HG03460 (cell line): ENCODE data around the gene CATSPER2.
A peak's percentile ranks its signal among the peaks of the same experiment; 100 is the strongest.
"Not testable (repeated sequence)": the region's sequence is repeated elsewhere in the genome, so short reads cannot be mapped to it uniquely, and the experiment has no call there.

Source experiments
- ATAC-seq: cut with Tn5 transposase; IDR thresholded peaks from one replicate; pipeline ENCODE4 v1.9.1; 2021; ENCODE audit not compliant: unreplicated experiment

The CATSPER2 gene

DNA sequence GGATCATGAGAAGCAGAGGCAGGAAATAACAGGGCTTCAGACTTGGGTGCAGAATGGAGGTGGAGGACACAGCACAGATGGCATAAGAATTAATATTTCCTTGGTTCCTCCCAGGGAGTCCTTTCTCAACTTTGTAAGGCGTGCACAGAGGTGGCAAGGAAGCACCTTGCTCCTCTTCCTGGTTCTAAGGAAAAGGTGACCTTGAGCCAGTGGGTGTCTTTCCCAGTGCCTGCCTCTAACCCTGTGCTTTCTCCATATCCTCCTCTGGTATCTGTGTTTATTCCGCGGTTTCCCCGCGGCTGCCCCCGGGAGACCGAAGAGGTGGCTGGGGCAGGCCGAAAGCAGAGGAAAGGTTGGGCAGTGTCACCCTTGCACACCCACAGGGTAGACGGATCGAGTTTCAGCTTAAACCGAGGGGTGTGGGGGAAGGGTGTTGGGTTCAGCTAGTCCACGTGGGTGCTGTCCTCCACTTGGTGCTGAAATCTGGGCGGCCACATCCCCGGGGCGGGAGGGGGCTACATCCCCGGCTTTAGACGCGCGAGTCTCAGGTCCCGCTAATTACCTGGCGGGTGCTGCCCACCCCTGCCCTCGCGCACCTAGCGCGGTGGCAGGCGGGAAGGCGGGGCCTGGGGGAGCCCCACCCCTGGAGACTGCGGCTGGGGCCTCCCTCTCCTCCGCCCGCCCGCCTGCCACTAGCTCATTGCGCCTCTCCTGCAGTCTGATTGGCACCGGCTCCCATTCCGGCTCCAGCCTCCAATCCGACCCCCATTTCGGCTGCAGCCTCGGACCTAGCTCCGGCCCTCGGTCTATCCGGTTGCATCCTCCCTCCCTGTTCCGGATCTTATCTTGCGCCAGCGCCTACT lies 55.1 kb downstream of the CATSPER2 start, which contains the start of gene CKMT1B:
Gene CKMT1B, plus strand, starts transcription at position 700 of the 863 bp plus-strand sequence. CDS start 192 bp downstream, outside the sequence.
- ATAC-seq: not testable (repeated sequence)

GRCh38 chr15:43592841-43593240 lies 55.8 kb downstream of the CATSPER2 start:
- ATAC-seq: not testable (repeated sequence)

GRCh38 chr15:43589778-43590466 lies 58.7 kb downstream of the CATSPER2 start, which contains the start of gene PPIP5K1:
Gene PPIP5K1, minus strand, starts transcription at chr15:43590208. Its CDS starts 5,704 bp downstream, at chr15:43584504.
- peak; percentile 90 for ATAC-seq
